Panc1 (cell line): Measurements from ENCODE around the gene AHSG. TPM values are rescaled to one million over a fixed set of nuclear protein-coding genes. Genes with fewer than 3 reads are reported as not detected.
"Not testable (repeated sequence)": the region's sequence is repeated elsewhere in the genome, so short reads cannot be mapped to it uniquely, and the experiment has no call there.

Experiments used
- ATAC-seq: fragments of 200-7000 bp; cut with Tn5 transposase; 2 replicates; pipeline ENCODE4 v1.9.1; 2020; ENCODE audit warnings: mild to moderate bottlenecking, moderate library complexity
- BruUV-seq: library from RNA; stranded (reverse); fragments of 400-500 nt; replicated peaks from 2 replicates; lab custom pipeline; 2021; lab: Mats Ljungman, UMichigan
- CTCF ChIA-PET: fragments of 300-600 bp; sonication (Branson Sonifier 250); formaldehyde crosslinking; loops from one replicate; lab custom pipeline; 2022; ENCODE audit warnings: antibody characterized with exemption; lab: Charles Lee
- POLR2A ChIA-PET: fragments of 300-600 bp; sonication (Branson Sonifier 250); formaldehyde crosslinking; loops from one replicate; lab custom pipeline; 2022; ENCODE audit warnings: antibody characterized with exemption; lab: Charles Lee
- DNase-seq: peaks from one replicate; pipeline ENCODE4 v3.0.0-alpha.2; 2010; ENCODE audit warnings: low read depth, low spot score
- H3K27ac ChIP-seq: 2 replicates; pipeline ENCODE4 v1.5.1; 2011; ENCODE audit warnings: mild to moderate bottlenecking, low read length, inconsistent platforms
- H3K27me3 ChIP-seq: fragments of 200-500 bp; sonication (Bioruptor generic); 2 replicates; pipeline ENCODE4 v1.6.0; 2014; ENCODE audit warnings: low read length, inconsistent platforms; ENCODE audit not compliant: control insufficient read depth, insufficient read depth
- H3K36me3 ChIP-seq: fragments of 200-500 bp; sonication (Bioruptor generic); 2 replicates; pipeline ENCODE4 v1.5.1; 2014; ENCODE audit warnings: inconsistent platforms, mild to moderate bottlenecking, low read length, moderate library complexity; ENCODE audit not compliant: control insufficient read depth, insufficient read depth
- H3K4me1 ChIP-seq: 2 replicates; pipeline ENCODE4 v1.5.1; 2011; ENCODE audit warnings: inconsistent platforms, mild to moderate bottlenecking, low read length, moderate library complexity; ENCODE audit not compliant: control insufficient read depth, insufficient read depth
- H3K4me3 ChIP-seq, 2 experiments: 2 replicates each; pipeline ENCODE4 v1.5.1; 2011 to 2012; ENCODE audit warnings: low read depth in 2 of 2, low read length in 2 of 2, mild to moderate bottlenecking in 2 of 2, inconsistent platforms in 1 of 2, moderate library complexity in 1 of 2
- H3K9me3 ChIP-seq: fragments of 200-500 bp; sonication (Bioruptor generic); 2 replicates; pipeline ENCODE4 v1.5.1; 2014; ENCODE audit warnings: low read depth, mild to moderate bottlenecking, inconsistent platforms, low read length, moderate library complexity; ENCODE audit not compliant: control insufficient read depth, insufficient read depth
- POLR2AphosphoS5 ChIP-seq: IDR thresholded peaks from 2 replicates; pipeline ENCODE4 v1.6.1; 2012; ENCODE audit warnings: mild to moderate bottlenecking, low read depth, low read length, moderate library complexity
- SIN3A ChIP-seq: IDR thresholded peaks from 2 replicates; pipeline ENCODE4 v1.6.1; 2012; ENCODE audit warnings: low read depth, mild to moderate bottlenecking, low read length, moderate library complexity, borderline replicate concordance; ENCODE audit not compliant: insufficient read depth
- TCF7L2 ChIP-seq: IDR thresholded peaks from 2 replicates; pipeline ENCODE4 v1.6.1; 2011; ENCODE audit warnings: mild to moderate bottlenecking, low read depth, low read length, inconsistent platforms
- in situ Hi-C: cut with HindIII; loops from 2 replicates; pipeline ENCODE4 v1.10.0; 2016; ENCODE audit warnings: low sequenced_read_pairs, low pct_unique_long_range_greater_than_20kb
- intact Hi-C: fragments of 100-400 bp; cut with micrococcal nuclease; formaldehyde crosslinking; loops from one replicate; pipeline ENCODE4 v1.10.0; 2022; ENCODE audit not compliant: unreplicated experiment
- total RNA-seq: library from RNA; stranded (reverse); gene quantifications from one replicate; pipeline ENCODE4 v1.2.1, GENCODE V29; 2021; ENCODE audit not compliant: unreplicated experiment
- TF ChIP-seq, protein P1 (sequence below), 2 experiments: IDR thresholded peaks; 2 replicates each; pipeline ENCODE4 v1.6.1; 2011 to 2012; ENCODE audit warnings: low read depth in 2 of 2, control low read depth in 1 of 2, low read length in 1 of 2, mild to moderate bottlenecking in 1 of 2, moderate library complexity in 1 of 2; ENCODE audit not compliant: insufficient read depth in 1 of 2
- TF ChIP-seq, protein P2 (sequence below): fragments of 450-650 bp; IDR thresholded peaks from 2 replicates; pipeline ENCODE4 v1.5.1; 2017; ENCODE audit warnings: mild to moderate bottlenecking

AHSG gene
- total RNA-seq, 1 experiment from 2014 or later, result 0.85 TPM

DNA sequence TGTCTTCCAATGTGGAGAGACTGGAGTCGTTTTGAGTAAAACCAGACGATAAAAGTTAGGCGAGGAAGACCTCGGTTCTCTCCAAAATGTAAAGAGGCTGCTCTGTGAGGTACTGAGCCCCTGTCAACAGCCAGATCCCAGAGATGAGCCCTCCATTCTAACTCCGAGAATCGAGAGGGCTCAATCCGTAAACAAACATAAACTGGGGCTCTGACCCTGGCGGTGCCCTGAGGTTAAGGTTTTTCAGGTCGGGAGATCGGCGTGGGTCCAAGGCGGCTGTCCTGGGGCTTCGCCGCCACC lies 46.1 kb upstream of the AHSG start:
- no TSS peak for BruUV-seq
- ATAC-seq (no peak), DNase-seq (no peak)
- peaks cover 13% of the 10 kb centered on the region for H3K4me1 ChIP-seq
- no peaks in the 10 kb centered on the region for H3K27me3 ChIP-seq
- peak overlapping the region; percentile 87 for H3K27ac ChIP-seq
- H3K36me3 ChIP-seq, result peaks cover 9% of the 10 kb centered on the region
- in situ Hi-C loops, result no loop called here
- H3K4me3 ChIP-seq, result peak overlapping the region; percentile 78 to 86
- ChIA-PET POLR2A (no interaction called here), CTCF (interaction anchor here (0.6 kb wide), 1 partner anchor 17 kb away, joined by 7 read pairs; no protein-coding TSS in a partner anchor)
- no peaks in the 10 kb centered on the region for H3K9me3 ChIP-seq
- TF ChIP-seq POLR2AphosphoS5, result no peak
- no peak for TF ChIP-seq TCF7L2
- intact Hi-C loops, result no loop called here

DNA sequence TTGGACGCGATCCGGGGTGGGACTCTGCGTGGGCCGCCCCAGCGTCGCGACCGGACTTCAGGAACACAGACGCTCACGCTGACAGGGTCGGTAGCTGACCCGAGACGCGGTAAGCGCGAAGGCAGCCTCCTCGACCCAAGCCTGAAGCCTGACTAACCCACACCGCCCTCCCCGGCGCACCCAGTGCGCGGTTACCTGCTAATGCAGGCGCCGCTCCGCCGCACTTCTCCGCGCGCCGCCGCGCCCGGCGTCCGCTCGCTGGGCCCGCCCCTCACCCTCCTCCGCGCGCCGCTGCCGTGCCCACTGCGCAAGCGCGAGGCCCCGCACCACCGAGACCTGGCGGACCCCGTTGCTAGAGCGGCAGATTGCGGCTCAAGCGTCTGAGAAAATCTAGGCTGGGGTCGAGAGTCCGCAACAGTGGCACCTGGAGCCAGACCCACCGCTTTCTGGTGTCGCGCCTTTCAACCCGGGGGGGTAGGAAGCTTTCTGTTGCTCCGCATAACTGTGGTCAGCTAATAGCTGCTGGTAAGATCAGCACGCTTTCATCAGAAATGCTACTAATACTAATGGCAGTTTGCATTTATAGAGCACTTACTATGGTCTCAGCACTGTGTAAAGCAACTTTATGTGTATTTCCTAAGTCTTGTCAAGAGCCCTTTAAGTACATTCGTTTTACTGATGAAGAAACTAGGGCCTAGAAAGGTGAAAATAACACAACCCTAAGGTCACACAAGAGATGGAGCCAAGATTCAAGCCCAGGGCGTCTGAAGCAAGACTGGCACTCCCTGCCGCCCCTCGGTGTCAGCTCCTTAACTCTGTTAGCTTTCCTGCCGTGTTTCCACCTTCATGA lies 45.6 kb upstream of the AHSG start, which contains the start of gene TBCCD1:
TBCCD1 (minus strand) TSS at position 268 of the 850 bp plus-strand sequence. CDS start 3,010 bp downstream, outside the sequence.
- Histone ChIP-seq H3K27me3 (no peaks in the 10 kb centered on the region), H3K27ac (peak within 1 kb of the TSS; percentile 97), H3K4me1 (peaks cover 15% of the 10 kb centered on the region), H3K9me3 (no peaks in the 10 kb centered on the region), H3K4me3 (peak within 1 kb of the TSS; percentile 78 to 86), H3K36me3 (peaks cover 14% of the 10 kb centered on the region)
- DNase-seq (peak; percentile 69), ATAC-seq (peak; percentile 81)
- ChIA-PET CTCF (interaction anchor here (0.6 kb wide), 2 partner anchors 18 to 641 kb away, joined by 3 to 7 read pairs; no protein-coding TSS in a partner anchor), POLR2A (interaction anchor here (0.5 kb wide), 1 partner anchor 441 kb away, joined by 4 read pairs; no protein-coding TSS in a partner anchor)
- intact Hi-C loops, result no loop called here
- in situ Hi-C loops, result no loop called here
- BruUV-seq, result no TSS peak
- TF ChIP-seq POLR2AphosphoS5, result peak; percentile 87
- TF ChIP-seq SIN3A, result 0 out of 2 replicates have a peak, but pooled peaks have one; percentile 69
- peak; percentile 53; the same call in 1 of the 2 replicates for TF ChIP-seq TCF7L2
- TF ChIP-seq, protein P1, sequence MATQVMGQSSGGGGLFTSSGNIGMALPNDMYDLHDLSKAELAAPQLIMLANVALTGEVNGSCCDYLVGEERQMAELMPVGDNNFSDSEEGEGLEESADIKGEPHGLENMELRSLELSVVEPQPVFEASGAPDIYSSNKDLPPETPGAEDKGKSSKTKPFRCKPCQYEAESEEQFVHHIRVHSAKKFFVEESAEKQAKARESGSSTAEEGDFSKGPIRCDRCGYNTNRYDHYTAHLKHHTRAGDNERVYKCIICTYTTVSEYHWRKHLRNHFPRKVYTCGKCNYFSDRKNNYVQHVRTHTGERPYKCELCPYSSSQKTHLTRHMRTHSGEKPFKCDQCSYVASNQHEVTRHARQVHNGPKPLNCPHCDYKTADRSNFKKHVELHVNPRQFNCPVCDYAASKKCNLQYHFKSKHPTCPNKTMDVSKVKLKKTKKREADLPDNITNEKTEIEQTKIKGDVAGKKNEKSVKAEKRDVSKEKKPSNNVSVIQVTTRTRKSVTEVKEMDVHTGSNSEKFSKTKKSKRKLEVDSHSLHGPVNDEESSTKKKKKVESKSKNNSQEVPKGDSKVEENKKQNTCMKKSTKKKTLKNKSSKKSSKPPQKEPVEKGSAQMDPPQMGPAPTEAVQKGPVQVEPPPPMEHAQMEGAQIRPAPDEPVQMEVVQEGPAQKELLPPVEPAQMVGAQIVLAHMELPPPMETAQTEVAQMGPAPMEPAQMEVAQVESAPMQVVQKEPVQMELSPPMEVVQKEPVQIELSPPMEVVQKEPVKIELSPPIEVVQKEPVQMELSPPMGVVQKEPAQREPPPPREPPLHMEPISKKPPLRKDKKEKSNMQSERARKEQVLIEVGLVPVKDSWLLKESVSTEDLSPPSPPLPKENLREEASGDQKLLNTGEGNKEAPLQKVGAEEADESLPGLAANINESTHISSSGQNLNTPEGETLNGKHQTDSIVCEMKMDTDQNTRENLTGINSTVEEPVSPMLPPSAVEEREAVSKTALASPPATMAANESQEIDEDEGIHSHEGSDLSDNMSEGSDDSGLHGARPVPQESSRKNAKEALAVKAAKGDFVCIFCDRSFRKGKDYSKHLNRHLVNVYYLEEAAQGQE (IDR thresholded peaks at IDR 0.05; ENCODE audit: insufficient read depth in 1 of 2, low read depth in 2 of 2, low read length in 1 of 2), result no peak
- TF ChIP-seq, protein P2, sequence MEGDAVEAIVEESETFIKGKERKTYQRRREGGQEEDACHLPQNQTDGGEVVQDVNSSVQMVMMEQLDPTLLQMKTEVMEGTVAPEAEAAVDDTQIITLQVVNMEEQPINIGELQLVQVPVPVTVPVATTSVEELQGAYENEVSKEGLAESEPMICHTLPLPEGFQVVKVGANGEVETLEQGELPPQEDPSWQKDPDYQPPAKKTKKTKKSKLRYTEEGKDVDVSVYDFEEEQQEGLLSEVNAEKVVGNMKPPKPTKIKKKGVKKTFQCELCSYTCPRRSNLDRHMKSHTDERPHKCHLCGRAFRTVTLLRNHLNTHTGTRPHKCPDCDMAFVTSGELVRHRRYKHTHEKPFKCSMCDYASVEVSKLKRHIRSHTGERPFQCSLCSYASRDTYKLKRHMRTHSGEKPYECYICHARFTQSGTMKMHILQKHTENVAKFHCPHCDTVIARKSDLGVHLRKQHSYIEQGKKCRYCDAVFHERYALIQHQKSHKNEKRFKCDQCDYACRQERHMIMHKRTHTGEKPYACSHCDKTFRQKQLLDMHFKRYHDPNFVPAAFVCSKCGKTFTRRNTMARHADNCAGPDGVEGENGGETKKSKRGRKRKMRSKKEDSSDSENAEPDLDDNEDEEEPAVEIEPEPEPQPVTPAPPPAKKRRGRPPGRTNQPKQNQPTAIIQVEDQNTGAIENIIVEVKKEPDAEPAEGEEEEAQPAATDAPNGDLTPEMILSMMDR, result no peak

DNA sequence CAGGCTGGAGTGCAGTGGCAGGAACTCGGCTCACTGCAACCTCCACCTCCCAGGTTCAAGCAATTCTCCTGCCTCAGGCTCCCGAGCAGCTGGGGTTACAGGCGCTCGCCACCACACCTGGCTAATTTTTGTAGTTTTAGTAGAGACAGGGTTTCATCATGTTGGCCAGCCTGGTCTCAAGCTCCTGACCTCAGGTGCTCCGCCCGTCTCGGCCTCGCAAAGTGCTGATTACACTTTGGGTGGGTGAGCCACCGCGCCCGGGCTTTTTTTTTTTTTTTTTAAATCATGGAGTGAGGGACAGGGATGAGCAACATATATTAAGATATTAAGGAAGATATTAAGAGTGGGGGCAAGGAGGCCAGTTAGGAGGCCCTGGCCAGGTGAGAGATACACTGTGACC lies 43.5 kb upstream of the AHSG start:
- Histone ChIP-seq H3K4me1 (peaks cover 15% of the 10 kb centered on the region), H3K27ac (peak overlapping the region; percentile 85), H3K36me3 (peaks cover 30% of the 10 kb centered on the region), H3K4me3 (peak overlapping the region; percentile 81 to 87)
- intact Hi-C loops, H3K27me3 ChIP-seq, ATAC-seq, in situ Hi-C loops, BruUV-seq, H3K9me3 ChIP-seq, DNase-seq: not testable (repeated sequence)
- POLR2A ChIA-PET, result interaction anchor here (0.6 to 0.7 kb wide), 4 partner anchors 14 to 631 kb away, joined by 3 to 10 read pairs (median 6); no protein-coding TSS in a partner anchor
- CTCF ChIA-PET, result interaction anchor here (0.7 kb wide), 1 partner anchor 1754 kb away, joined by 3 read pairs; no protein-coding TSS in a partner anchor
